Bronchial epithelial cell (primary cell): ENCODE measurements around the gene UTP25. TPM values are rescaled to one million over a fixed set of nuclear protein-coding genes. Genes with fewer than 3 reads are reported as not detected.

Experiments
- DNase-seq: peaks from one replicate; pipeline ENCODE4 v3.0.0-alpha.2; 2010; ENCODE audit warnings: low read depth
- FAIRE-seq: peaks from 2 replicates; lab custom pipeline; 2011; peaks lifted over from hg19 to GRCh38; lab: Jason Lieb, UNC
- H3K27me3 ChIP-seq: 2 replicates; pipeline ENCODE4 v1.5.1; 2011; ENCODE audit warnings: low read length; ENCODE audit not compliant: control insufficient read depth, insufficient read depth
- H3K36me3 ChIP-seq: 2 replicates; pipeline ENCODE4 v1.5.1; 2011; ENCODE audit warnings: low read length; ENCODE audit not compliant: control insufficient read depth, insufficient read depth
- H3K4me3 ChIP-seq: 2 replicates; pipeline ENCODE4 v1.5.1; 2011; ENCODE audit warnings: mild to moderate bottlenecking, low read depth, low read length, control low read depth
- total RNA-seq: library from RNA; depleted of rRNA; stranded (reverse); fragments of >200 nt; gene quantifications from 2 replicates; pipeline ENCODE4 v1.2.1, GENCODE V29; 2014
- TF ChIP-seq, protein P1 (sequence below): IDR thresholded peaks from 2 replicates; pipeline ENCODE4 v1.5.1; 2011; ENCODE audit warnings: mild to moderate bottlenecking, moderate library complexity, low read length, control low read depth, inconsistent platforms; ENCODE audit not compliant: insufficient read depth, severe bottlenecking

UTP25 gene
- total RNA-seq, 1 donor from 2014 or later, result 6.3 TPM

GRCh38 chr1:209862391-209863356 lies 34.9 kb downstream of the UTP25 start:
- DNase-seq, result no peak
- H3K4me3 ChIP-seq, result no peak overlapping the region
- H3K36me3 ChIP-seq, result no peaks in the 10 kb centered on the region
- TF ChIP-seq, protein P1, sequence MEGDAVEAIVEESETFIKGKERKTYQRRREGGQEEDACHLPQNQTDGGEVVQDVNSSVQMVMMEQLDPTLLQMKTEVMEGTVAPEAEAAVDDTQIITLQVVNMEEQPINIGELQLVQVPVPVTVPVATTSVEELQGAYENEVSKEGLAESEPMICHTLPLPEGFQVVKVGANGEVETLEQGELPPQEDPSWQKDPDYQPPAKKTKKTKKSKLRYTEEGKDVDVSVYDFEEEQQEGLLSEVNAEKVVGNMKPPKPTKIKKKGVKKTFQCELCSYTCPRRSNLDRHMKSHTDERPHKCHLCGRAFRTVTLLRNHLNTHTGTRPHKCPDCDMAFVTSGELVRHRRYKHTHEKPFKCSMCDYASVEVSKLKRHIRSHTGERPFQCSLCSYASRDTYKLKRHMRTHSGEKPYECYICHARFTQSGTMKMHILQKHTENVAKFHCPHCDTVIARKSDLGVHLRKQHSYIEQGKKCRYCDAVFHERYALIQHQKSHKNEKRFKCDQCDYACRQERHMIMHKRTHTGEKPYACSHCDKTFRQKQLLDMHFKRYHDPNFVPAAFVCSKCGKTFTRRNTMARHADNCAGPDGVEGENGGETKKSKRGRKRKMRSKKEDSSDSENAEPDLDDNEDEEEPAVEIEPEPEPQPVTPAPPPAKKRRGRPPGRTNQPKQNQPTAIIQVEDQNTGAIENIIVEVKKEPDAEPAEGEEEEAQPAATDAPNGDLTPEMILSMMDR, result no peak
- FAIRE-seq, result peak; percentile 18
- no peaks in the 10 kb centered on the region for H3K27me3 ChIP-seq

- DNase-seq (no peak), FAIRE-seq (no peak)
- TF ChIP-seq, protein P1, result no peak
- no peaks in the 10 kb centered on the region for H3K27me3 ChIP-seq
- no peaks in the 10 kb centered on the region for H3K36me3 ChIP-seq
- H3K4me3 ChIP-seq, result no peak overlapping the region
Measured at GRCh38 chr1:209863766-209864485, 36.2 kb downstream of the UTP25 start.

- FAIRE-seq, result no peak
- TF ChIP-seq, protein P1, result no peak
- Histone ChIP-seq H3K27me3 (no peaks in the 10 kb centered on the region), H3K36me3 (no peaks in the 10 kb centered on the region), H3K4me3 (no peak overlapping the region)
- no peak for DNase-seq
Measured at GRCh38 chr1:209866201-209866600, 38.4 kb downstream of the UTP25 start.

GRCh38 chr1:209869291-209870149 lies 41.7 kb downstream of the UTP25 start:
- TF ChIP-seq, protein P1, result no peak
- no peak overlapping the region for H3K4me3 ChIP-seq
- H3K36me3 ChIP-seq, result no peaks in the 10 kb centered on the region
- no peaks in the 10 kb centered on the region for H3K27me3 ChIP-seq
- no peak for DNase-seq
- FAIRE-seq, result no peak

- TF ChIP-seq, protein P1, result no peak
- no peak for FAIRE-seq
- Histone ChIP-seq H3K27me3 (no peaks in the 10 kb centered on the region), H3K36me3 (no peaks in the 10 kb centered on the region), H3K4me3 (no peak overlapping the region)
- peak; percentile 57 for DNase-seq
Measured at GRCh38 chr1:209870151-209870831, 42.5 kb downstream of the UTP25 start.
